K562 (cell line): ENCODE results near the gene GAD1. TPM values are rescaled to one million over a fixed set of nuclear protein-coding genes. Genes with fewer than 3 reads are reported as not detected.

ENCODE experiments used
- ATAC-seq: fragments of 200-7000 bp; cut with Tn5 transposase; 3 replicates; pipeline ENCODE4 v1.9.1; 2020; ENCODE audit warnings: moderate library complexity
- BruUV-seq: library from RNA; stranded (reverse); fragments of 400-500 nt; replicated peaks from 2 replicates; lab custom pipeline; 2021; lab: Mats Ljungman, UMichigan
- CTCF ChIA-PET: fragments of 300-600 bp; formaldehyde crosslinking; extraction: SDS; loops from one replicate; lab custom pipeline; 2021; ENCODE audit warnings: low intra/inter-chr PET ratio; lab: Yijun Ruan, JAX
- POLR2A ChIA-PET: fragments of 300-600, 350-650 bp; sonication (Branson Sonifier 250); formaldehyde crosslinking; extraction: SDS; loops from one replicate; lab custom pipeline; 2021; ENCODE audit warnings: antibody characterized with exemption, inconsistent platforms; lab: Yijun Ruan, JAX
- DNase-seq, 4 experiments: peaks; one replicate each; pipeline versions ENCODE4 v3.0.0 to v3.0.0-alpha.2; 2011 to 2018; ENCODE audit warnings: low spot score in 3 of 4, mixed read lengths in 3 of 4; ENCODE audit errors: extremely low read depth in 1 of 4
- FAIRE-seq: peaks from 2 replicates; lab custom pipeline; 2011; peaks lifted over from hg19 to GRCh38; lab: Jason Lieb, UNC
- H2AFZ ChIP-seq: 2 replicates; pipeline ENCODE4 v1.6.0; 2011; ENCODE audit warnings: low read depth, low read length, control low read depth, inconsistent platforms
- H3K27ac ChIP-seq: fragments of 200-600 bp; 3 replicates; pipeline ENCODE4 v1.8.0; 2011; ENCODE audit warnings: low read depth, mild to moderate bottlenecking, control low read depth, inconsistent platforms, low read length, moderate library complexity, mixed read lengths; ENCODE audit errors: extremely low read depth
- H3K27me3 ChIP-seq, 2 experiments: fragments of 300-600 bp in 1 of 2; 2 replicates in 1 of 2; 3 replicates in 1 of 2; pipeline versions ENCODE4 v1.6.0 to v1.8.0; 2011; ENCODE audit warnings: inconsistent platforms in 2 of 2, low read length in 2 of 2, mild to moderate bottlenecking in 1 of 2, mixed read lengths in 1 of 2, moderate library complexity in 1 of 2; ENCODE audit not compliant: control insufficient read depth in 2 of 2, insufficient read depth in 2 of 2
- H3K36me3 ChIP-seq: fragments of 300-600 bp; 3 replicates; pipeline ENCODE4 v1.8.0; 2011; ENCODE audit warnings: mild to moderate bottlenecking, low read length, inconsistent platforms; ENCODE audit not compliant: control insufficient read depth, insufficient read depth
- H3K4me1 ChIP-seq, 2 experiments: fragments of 200-600 bp in 1 of 2; replicated peaks in 1 of 2; 2 replicates in 1 of 2; 3 replicates in 1 of 2; pipeline versions ENCODE4 v1.5.1 to v1.8.0; 2011; ENCODE audit warnings: inconsistent platforms in 2 of 2, low read length in 2 of 2, mild to moderate bottlenecking in 1 of 2, mixed read lengths in 1 of 2, moderate library complexity in 1 of 2; ENCODE audit not compliant: control insufficient read depth in 2 of 2, insufficient read depth in 2 of 2
- H3K4me2 ChIP-seq: 2 replicates; pipeline ENCODE4 v1.6.1; 2011; ENCODE audit warnings: low read length, control low read depth, inconsistent platforms, mixed read lengths; ENCODE audit not compliant: insufficient read depth
- H3K4me3 ChIP-seq: fragments of 200-600 bp; sonication (generic), shearing (Covaris generic); 2 replicates; pipeline ENCODE4 v1.5.1; 2016; ENCODE audit warnings: control low read depth, inconsistent platforms
- H3K79me2 ChIP-seq: fragments of 200-600 bp; 3 replicates; pipeline ENCODE4 v1.8.0; 2011; ENCODE audit warnings: low read length, inconsistent platforms; ENCODE audit not compliant: control insufficient read depth, insufficient read depth
- H3K9ac ChIP-seq, 2 experiments: 2 replicates each; pipeline versions ENCODE4 v1.6.0 to v1.6.1; 2011; ENCODE audit warnings: low read depth in 2 of 2, low read length in 2 of 2, control low read depth in 1 of 2, inconsistent platforms in 1 of 2, mild to moderate bottlenecking in 1 of 2, mixed read lengths in 1 of 2; ENCODE audit not compliant: insufficient read depth in 1 of 2
- H3K9me1 ChIP-seq: one replicate; pipeline ENCODE4 v1.6.0; 2011; ENCODE audit warnings: inconsistent platforms, mild to moderate bottlenecking, low read length, moderate library complexity; ENCODE audit not compliant: control insufficient read depth, insufficient read depth
- H3K9me3 ChIP-seq: replicated peaks from 2 replicates; pipeline ENCODE4 v1.5.1; 2011; ENCODE audit warnings: low read depth, low read length, inconsistent platforms; ENCODE audit not compliant: control insufficient read depth, insufficient read depth
- H4K20me1 ChIP-seq: replicated peaks from 2 replicates; pipeline ENCODE4 v1.6.1; 2011; ENCODE audit warnings: low read length, inconsistent platforms, mixed read lengths; ENCODE audit not compliant: control insufficient read depth, insufficient read depth
- C11orf30 ChIP-seq: fragments of 450-650 bp; IDR thresholded peaks from 2 replicates; pipeline ENCODE4 v1.6.1; 2016; ENCODE audit warnings: low read depth, mild to moderate bottlenecking
- CTCF ChIP-seq, 3 experiments: IDR thresholded peaks in 2 of 3; conservative IDR thresholded peaks in 1 of 3; 2 replicates each; pipeline ENCODE4 v1.5.1; 2011 to 2012; ENCODE audit warnings: low read length in 3 of 3, mild to moderate bottlenecking in 3 of 3, control low read depth in 2 of 3, improper control_type of control experiment in 1 of 3, inconsistent platforms in 1 of 3, low read depth in 1 of 3, mixed read lengths in 1 of 3, moderate library complexity in 1 of 3; ENCODE audit not compliant: insufficient read depth in 2 of 3
- EGR1 ChIP-seq: fragments of 450-650 bp; conservative IDR thresholded peaks from 2 replicates; pipeline ENCODE4 v1.6.1; 2017; ENCODE audit warnings: mild to moderate bottlenecking
- HES1 ChIP-seq: fragments of 450-650 bp; IDR thresholded peaks from 2 replicates; pipeline ENCODE4 v1.6.1; 2016; ENCODE audit warnings: low read depth, mild to moderate bottlenecking, moderate library complexity
- HSF4 ChIP-seq: fragments of 250-450 bp; sonication (Bioruptor Pico); IDR thresholded peaks from 2 replicates; pipeline ENCODE4 v2.1.2; 2022; ENCODE audit warnings: mild to moderate bottlenecking, moderate library complexity, borderline replicate concordance
- MAFF ChIP-seq: IDR thresholded peaks from 2 replicates; pipeline ENCODE4 v1.6.1; 2012; ENCODE audit warnings: low read length, improper control_type of control experiment
- MAFK ChIP-seq: IDR thresholded peaks from 2 replicates; pipeline ENCODE4 v1.6.1; 2011; ENCODE audit warnings: low read length, improper control_type of control experiment
- PHF21A ChIP-seq: fragments of 450-650 bp; IDR thresholded peaks from 2 replicates; pipeline ENCODE4 v1.6.1; 2017; ENCODE audit warnings: low read depth, borderline replicate concordance
- RAD21 ChIP-seq, 2 experiments: fragments of 250-450 bp in 1 of 2; fragments of 450-650 bp in 1 of 2; sonication (Bioruptor Pico) in 1 of 2; formaldehyde crosslinking in 1 of 2; IDR thresholded peaks in 1 of 2; conservative IDR thresholded peaks in 1 of 2; 2 replicates each; pipeline versions ENCODE4 v1.4.0 to v1.8.0; 2020 to 2022; ENCODE audit warnings: mild to moderate bottlenecking in 2 of 2, moderate library complexity in 1 of 2
- UBTF ChIP-seq, 2 experiments: IDR thresholded peaks; 2 replicates each; pipeline ENCODE4 v1.6.1; 2012; ENCODE audit warnings: improper control_type of control experiment in 2 of 2, low read depth in 2 of 2, low read length in 2 of 2, borderline replicate concordance in 1 of 2
- ZBTB43 ChIP-seq: sonication (generic); formaldehyde crosslinking; IDR thresholded peaks from 2 replicates; pipeline ENCODE4 v1.8.0; 2023; ENCODE audit warnings: mild to moderate bottlenecking, missing genetic modification reagents
- ZNF133 ChIP-seq: fragments of 250-450 bp; sonication (Bioruptor Pico); IDR thresholded peaks from 2 replicates; pipeline ENCODE4 v1.4.0; 2020; ENCODE audit warnings: mild to moderate bottlenecking
- ZNF134 ChIP-seq: fragments of 250-450 bp; sonication (Bioruptor Pico); conservative IDR thresholded peaks from 2 replicates; pipeline ENCODE4 v1.4.0; 2020
- ZNF232 ChIP-seq: sonication (generic); formaldehyde crosslinking; IDR thresholded peaks from 2 replicates; pipeline ENCODE4 v1.8.0; 2022; ENCODE audit warnings: mild to moderate bottlenecking, missing genetic modification reagents
- ZNF316 ChIP-seq: fragments of 450-650 bp; IDR thresholded peaks from 2 replicates; pipeline ENCODE4 v1.6.1; 2016
- WGBS: fragments of 100-300 bp; shearing (Covaris generic); methylation state at CpG from one replicate; pipeline ENCODE4 v1.1.6; 2016; ENCODE audit warnings: low coverage, mixed read lengths; ENCODE audit not compliant: insufficient coverage; ENCODE audit errors: missing lambda C conversion rate; 5-methylcytosine and 5-hydroxymethylcytosine counted together
- in situ Hi-C: fragments of 300-500 bp; cut with MboI; formaldehyde crosslinking; loops from 4 replicates; pipeline ENCODE4 v1.15.0; 2018; ENCODE audit warnings: inconsistent platforms, mixed read lengths
- intact Hi-C: fragments of 100-400 bp; cut with micrococcal nuclease; formaldehyde crosslinking; loops from 2 replicates; pipeline ENCODE4 v1.14.2; 2022
- polyA plus RNA-seq, 8 experiments: library from polyadenylated mRNA; depleted of rRNA in 4 of 8; stranded (reverse) in 5 of 8; unstranded in 3 of 8; fragments of >200 nt; fragmentation: Nextera tagmentation in 2 of 8; fragmentation: Illumina TruSeq in 1 of 8; extraction: Ambion mirVana in 2 of 8; extraction: Trizol in 1 of 8; gene quantifications; 2 replicates each; pipeline versions ENCODE4 v1.2.1 to v1.2.3, GENCODE V29; 2011 to 2014; ENCODE audit warnings: inconsistent platforms in 1 of 8, missing spikeins in 1 of 8
- total RNA-seq, 7 experiments: library from RNA; depleted of rRNA in 6 of 7; stranded (reverse); fragments of >200 nt in 6 of 7; fragmentation: Illumina TruSeq in 2 of 7; extraction: Trizol in 2 of 7; gene quantifications; 2 replicates each; pipeline versions ENCODE4 v1.2.1 to v1.2.3, GENCODE V29; 2011 to 2021; ENCODE audit warnings: low replicate concordance in 1 of 7

Gene GAD1
- total and polyA plus RNA-seq, 9 of the 15 experiments (the other 6 are each of a cell fraction or from before 2014, with no cell fraction given) = 2.7 to 29.1 (median 15.7) TPM

- H3K27me3 ChIP-seq = peaks cover 7 to 29% of the 10 kb centered on the region in 2 experiments; a peak in 4 of 5 replicates
- in situ Hi-C loops = no loop called here
- ChIA-PET CTCF (no interaction called here), POLR2A (interaction anchor here (0.7 to 1.5 kb wide), 4 partner anchors 12 to 37 kb away, joined by 3 to 5 read pairs (median 4); no protein-coding TSS in a partner anchor)
- H3K4me1 ChIP-seq = no peaks in the 10 kb centered on the region
- no peak overlapping the region for H3K9ac ChIP-seq
- no peaks in the 10 kb centered on the region for H3K9me3 ChIP-seq
- no peak overlapping the region for H3K4me2 ChIP-seq
- no peak overlapping the region for H3K4me3 ChIP-seq
- no peak overlapping the region for H2AFZ ChIP-seq
- no peaks in the 10 kb centered on the region for H4K20me1 ChIP-seq
- H3K27ac ChIP-seq = no peak overlapping the region
- intact Hi-C loops = no loop called here
- no peak for FAIRE-seq
- H3K36me3 ChIP-seq = no peaks in the 10 kb centered on the region
- no TSS peak for BruUV-seq
- no peak for DNase-seq
- H3K79me2 ChIP-seq = no peaks in the 10 kb centered on the region
- ATAC-seq = 0 out of 3 replicates have a peak, but pooled peaks have one; percentile 28
- 6% methylated on average over 9 of the region's 9 CpGs for WGBS
- H3K9me1 ChIP-seq = no peaks in the 10 kb centered on the region
- no peak for TF ChIP-seq UBTF (IDR thresholded peaks at IDR 0.05; ENCODE audit: borderline replicate concordance in 1 of 2, low read depth in 2 of 2, low read length in 2 of 2)
- TF ChIP-seq EGR1 = no peak
- no peak for TF ChIP-seq ZNF232
- peak; percentile 79 for TF ChIP-seq C11orf30
- TF ChIP-seq ZNF316 = peak; percentile 88
- TF ChIP-seq MAFF = peak; percentile 48
- TF ChIP-seq HSF4 = no peak
- no peak for TF ChIP-seq ZBTB43 (CRISPR knock-in tag)
- TF ChIP-seq RAD21 (CRISPR knock-in tag; conservative IDR thresholded peaks at IDR 0.05 in 1 of 2, IDR thresholded peaks at IDR 0.05 in 1 of 2) = peak in 1 of 2 experiments; percentile 34; a peak in 1 of 4 replicates
- TF ChIP-seq PHF21A = no peak
- peak; percentile 33; the same call in 1 of the 2 replicates for TF ChIP-seq MAFK
- no peak for TF ChIP-seq ZNF133 (CRISPR knock-in tag)
- no peak for TF ChIP-seq HES1
- no peak for TF ChIP-seq ZNF134 (CRISPR knock-in tag)
- TF ChIP-seq CTCF (IDR thresholded peaks at IDR 0.05 in 2 of 3, conservative IDR thresholded peaks at IDR 0.05 in 1 of 3; ENCODE audit: insufficient read depth in 2 of 3, low read depth in 1 of 3, low read length in 3 of 3) = peak in 2 of 3 experiments; percentile 15 to 17; a peak in 3 of 6 replicates
Observed at GRCh38 chr2:170892391-170892951, 75.8 kb downstream of the GAD1 start.
